Muscle of leg (tissue), 11 donors: ENCODE data around the gene AURKAIP1. TPM values are rescaled to one million over a fixed set of nuclear protein-coding genes. Genes with fewer than 3 reads are reported as not detected.
"Not testable (repeated sequence)": the region's sequence is repeated elsewhere in the genome, so short reads cannot be mapped to it uniquely, and the experiment has no call there.

Experiments used
- DNase-seq: peaks from one replicate; pipeline ENCODE4 v3.0.0; 2013
- H3K27ac ChIP-seq: one replicate; pipeline ENCODE4 v1.5.1; 2013; ENCODE audit warnings: mild to moderate bottlenecking, low read length, control low read depth
- H3K27me3 ChIP-seq: one replicate; pipeline ENCODE4 v1.6.1; 2013; ENCODE audit warnings: low read length; ENCODE audit not compliant: control insufficient read depth, insufficient read depth
- H3K36me3 ChIP-seq: one replicate; pipeline ENCODE4 v1.6.1; 2013; ENCODE audit warnings: low read length; ENCODE audit not compliant: control insufficient read depth, insufficient read depth
- H3K4me1 ChIP-seq: one replicate; pipeline ENCODE4 v1.6.1; 2013; ENCODE audit warnings: low read length; ENCODE audit not compliant: control insufficient read depth, insufficient read depth
- H3K4me3 ChIP-seq: one replicate; pipeline ENCODE4 v1.5.1; 2013; ENCODE audit warnings: low read length, control low read depth
- H3K9me3 ChIP-seq: replicated peaks from 2 replicates; pipeline ENCODE4 v1.6.1; 2013; ENCODE audit warnings: low read depth, low read length; ENCODE audit not compliant: control insufficient read depth
- WGBS: methylation state at CpG from one replicate; pipeline ENCODE4 v1.1.5; 2013; ENCODE audit warnings: missing lambda C conversion rate; ENCODE audit not compliant: insufficient coverage; 5-methylcytosine and 5-hydroxymethylcytosine counted together
- polyA plus RNA-seq, 8 donors: library from polyadenylated mRNA; unstranded; fragments of 120-200 nt; gene quantifications; one replicate each; pipeline versions ENCODE4 v1.2.1 to v1.2.3, GENCODE V29; 2013; ENCODE audit warnings: inconsistent platforms in 1 of 8, low replicate concordance in 1 of 8; ENCODE audit not compliant: insufficient read length in 8 of 8, insufficient read depth in 1 of 8
- total RNA-seq: library from RNA; stranded (reverse); fragments of 120-200 nt; gene quantifications from one replicate; pipeline ENCODE4 v1.2.4, GENCODE V29; 2013

The AURKAIP1 gene
- total and polyA plus RNA-seq, 9 donors = 66.7 to 93.6 (median 74.8) TPM

GRCh38 chr1:1420654-1421141 lies 45.7 kb upstream of the AURKAIP1 start:
- Histone ChIP-seq H3K27ac (peak overlapping the region; percentile 70), H3K36me3 (no peaks in the 10 kb centered on the region), H3K4me1 (peaks cover 41% of the 10 kb centered on the region), H3K4me3 (peak overlapping the region; percentile 36), H3K9me3 (no peaks in the 10 kb centered on the region), H3K27me3 (no peaks in the 10 kb centered on the region)
- DNase-seq = no peak
- WGBS = 45% methylated on average over 12 of the region's 12 CpGs

GRCh38 chr1:1419813-1420653 lies 45.0 kb upstream of the AURKAIP1 start:
- Histone ChIP-seq H3K27ac (peak overlapping the region; percentile 70), H3K36me3 (no peaks in the 10 kb centered on the region), H3K4me3 (peak overlapping the region; percentile 52), H3K4me1 (peaks cover 39% of the 10 kb centered on the region), H3K27me3 (no peaks in the 10 kb centered on the region), H3K9me3 (no peaks in the 10 kb centered on the region)
- peak; percentile 50 for DNase-seq
- WGBS = 5% methylated on average over 101 of the region's 112 CpGs

GRCh38 chr1:1419363-1419812 lies 44.4 kb upstream of the AURKAIP1 start:
- H3K27ac ChIP-seq = peak overlapping the region; percentile 49
- 88% methylated on average over 13 of the region's 21 CpGs for WGBS
- no peak for DNase-seq
- no peaks in the 10 kb centered on the region for H3K9me3 ChIP-seq
- H3K36me3 ChIP-seq = no peaks in the 10 kb centered on the region
- H3K4me3 ChIP-seq = peak overlapping the region; percentile 52
- H3K27me3 ChIP-seq = no peaks in the 10 kb centered on the region
- H3K4me1 ChIP-seq = peaks cover 39% of the 10 kb centered on the region

- H3K36me3 ChIP-seq = peaks cover 1% of the 10 kb centered on the region
- H3K27ac ChIP-seq = no peak overlapping the region
- H3K9me3 ChIP-seq = no peaks in the 10 kb centered on the region
- H3K4me1 ChIP-seq = peaks cover 39% of the 10 kb centered on the region
- H3K27me3 ChIP-seq = no peaks in the 10 kb centered on the region
- H3K4me3 ChIP-seq = no peak overlapping the region
- WGBS = 81% methylated on average over 11 of the region's 26 CpGs
- DNase-seq = no peak
Observed at GRCh38 chr1:1418464-1419362, 43.7 kb upstream of the AURKAIP1 start.

GRCh38 chr1:1417825-1418463 lies 42.9 kb upstream of the AURKAIP1 start:
- not testable (repeated sequence) for H3K27me3 ChIP-seq, H3K4me3 ChIP-seq, DNase-seq, H3K9me3 ChIP-seq, H3K36me3 ChIP-seq, H3K27ac ChIP-seq
- peaks cover 39% of the 10 kb centered on the region for H3K4me1 ChIP-seq
- 75% methylated on average over 17 of the region's 25 CpGs for WGBS

- H3K4me3 ChIP-seq, DNase-seq, H3K9me3 ChIP-seq, H3K36me3 ChIP-seq, H3K27me3 ChIP-seq, H3K27ac ChIP-seq: not testable (repeated sequence)
- 63% methylated on average over 2 of the region's 5 CpGs for WGBS
- H3K4me1 ChIP-seq = peaks cover 34% of the 10 kb centered on the region
Observed at GRCh38 chr1:1417396-1417795, 42.4 kb upstream of the AURKAIP1 start.

- DNase-seq = no peak
- WGBS = 70% methylated on average over 8 of the region's 13 CpGs
- Histone ChIP-seq H3K36me3 (peaks cover 7% of the 10 kb centered on the region), H3K4me1 (peaks cover 19% of the 10 kb centered on the region), H3K27ac (no peak overlapping the region), H3K9me3 (no peaks in the 10 kb centered on the region), H3K4me3 (no peak overlapping the region), H3K27me3 (no peaks in the 10 kb centered on the region)
Observed at GRCh38 chr1:1415751-1416150, 40.7 kb upstream of the AURKAIP1 start.

GRCh38 chr1:1412311-1412902 lies 37.4 kb upstream of the AURKAIP1 start:
- H3K4me1 ChIP-seq, H3K27ac ChIP-seq, H3K9me3 ChIP-seq, H3K27me3 ChIP-seq, DNase-seq, H3K4me3 ChIP-seq: not testable (repeated sequence)
- WGBS = 86% methylated on average over 6 of the region's 11 CpGs
- peaks cover 16% of the 10 kb centered on the region for H3K36me3 ChIP-seq

GRCh38 chr1:1411626-1412025 lies 36.6 kb upstream of the AURKAIP1 start:
- H3K9me3 ChIP-seq = no peaks in the 10 kb centered on the region
- peaks cover 16% of the 10 kb centered on the region for H3K36me3 ChIP-seq
- H3K4me3 ChIP-seq = no peak overlapping the region
- no peak for DNase-seq
- no peaks in the 10 kb centered on the region for H3K27me3 ChIP-seq
- no peak overlapping the region for H3K27ac ChIP-seq
- H3K4me1 ChIP-seq = peaks cover 10% of the 10 kb centered on the region
- WGBS = 96% methylated on average over 9 of the region's 13 CpGs
